Body of pancreas (tissue), 4 donors: ENCODE data around the gene SLC26A3. TPM values are rescaled to one million over a fixed set of nuclear protein-coding genes. Genes with fewer than 3 reads are reported as not detected.

Experiments used
- ATAC-seq: fragments of 150-250 bp; one replicate; pipeline ENCODE4 v1.9.1; 2016
- DNase-seq, 4 donors: peaks; one replicate each; pipeline ENCODE4 v3.0.0-alpha.2; 2019
- H3K27ac ChIP-seq, 4 donors: fragments of 200-600 bp; sonication (generic); 1 replicate in 3 of 4; 2 replicates in 1 of 4; pipeline versions ENCODE4 v1.5.1 to v1.6.1; 2016 to 2019; ENCODE audit warnings: mild to moderate bottlenecking in 1 of 4, mixed read lengths in 1 of 4, moderate library complexity in 1 of 4
- H3K27me3 ChIP-seq, 2 donors: fragments of 200-600 bp; sonication (generic); one replicate each; pipeline ENCODE4 v1.6.0; 2016; ENCODE audit warnings: mild to moderate bottlenecking in 1 of 2
- H3K36me3 ChIP-seq, 2 donors: fragments of 200-600 bp; sonication (generic); replicated peaks in 1 of 2; 2 replicates each; pipeline ENCODE4 v1.5.1; 2016; ENCODE audit warnings: low read depth in 2 of 2; ENCODE audit not compliant: insufficient read depth in 1 of 2
- H3K4me1 ChIP-seq: fragments of 200-600 bp; sonication (generic); one replicate; pipeline ENCODE4 v1.6.0; 2016
- H3K4me3 ChIP-seq, 2 donors: fragments of 200-600 bp; sonication (generic); 1 replicate in 1 of 2; 2 replicates in 1 of 2; pipeline ENCODE4 v1.5.1; 2016 to 2019
- H3K9me3 ChIP-seq, 3 donors: fragments of 200-600 bp; sonication (generic); 1 replicate in 2 of 3; 2 replicates in 1 of 3; pipeline ENCODE4 v1.5.1; 2016
- CTCF ChIP-seq, 7 experiments: fragments of 450-650 bp in 4 of 7; fragments of 200-600 bp in 3 of 7; sonication (generic) in 3 of 7; IDR thresholded peaks; one replicate each; pipeline ENCODE4 v1.5.1; 2016 to 2019; ENCODE audit warnings: antibody characterized with exemption in 7 of 7
- POLR2A ChIP-seq, 3 donors: fragments of 450-650 bp; IDR thresholded peaks; one replicate each; pipeline ENCODE4 v1.6.1; 2016; ENCODE audit warnings: antibody characterized with exemption in 3 of 3, mild to moderate bottlenecking in 2 of 3
- WGBS, 2 donors: methylation state at CpG; one replicate each; pipeline ENCODE4 v1.1.5; 2017; 5-methylcytosine and 5-hydroxymethylcytosine counted together
- intact Hi-C: fragments of 100-400 bp; cut with DNase I; formaldehyde crosslinking; loops from one replicate; pipeline ENCODE4 v1.15.1; 2023
- total RNA-seq, 2 donors: library from RNA; depleted of rRNA; stranded (reverse); fragments of >200 nt; gene quantifications; one replicate each; pipeline ENCODE4 v1.1.0, GENCODE V29; 2016

The SLC26A3 gene
- total RNA-seq, 2 donors from 2014 or later: not detected

GRCh38 chr7:107718456-107719193, 84.4 kb downstream of the SLC26A3 start:
- H3K36me3 ChIP-seq: no peaks in the 10 kb centered on the region
- H3K4me1 ChIP-seq: no peaks in the 10 kb centered on the region
- ATAC-seq: no peak
- H3K27ac ChIP-seq: no peak overlapping the region
- H3K9me3 ChIP-seq: no peaks in the 10 kb centered on the region
- H3K4me3 ChIP-seq: no peak overlapping the region
- intact Hi-C loops: no loop called here
- H3K27me3 ChIP-seq: no peaks in the 10 kb centered on the region
- no peak for TF ChIP-seq POLR2A (IDR thresholded peaks at IDR 0.05)
- TF ChIP-seq CTCF (IDR thresholded peaks at IDR 0.05): no peak
- WGBS, 2 donors: 76 to 79% methylated on average over 4 of the region's 4 CpGs
- DNase-seq: no peak

GRCh38 chr7:107715531-107715930, 87.5 kb downstream of the SLC26A3 start:
- H3K27me3 ChIP-seq: no peaks in the 10 kb centered on the region
- no peak overlapping the region for H3K27ac ChIP-seq
- H3K36me3 ChIP-seq: no peaks in the 10 kb centered on the region
- H3K9me3 ChIP-seq: no peaks in the 10 kb centered on the region
- ATAC-seq (no peak), DNase-seq (no peak)
- intact Hi-C loops: no loop called here
- no peaks in the 10 kb centered on the region for H3K4me1 ChIP-seq
- WGBS, 2 donors: 78 to 79% methylated on average over 6 of the region's 6 CpGs
- H3K4me3 ChIP-seq: no peak overlapping the region
- TF ChIP-seq CTCF (IDR thresholded peaks at IDR 0.05): no peak
- TF ChIP-seq POLR2A (IDR thresholded peaks at IDR 0.05): no peak

Other genes with a start within 250 kb of the SLC26A3 start
- 100 to 1,000 TPM in 1 of 2 donors, 10 to 100 TPM in 1; 50.1 to 102 TPM for gene COG5, start 239.3 kb downstream of the SLC26A3 start, total RNA-seq
- 1 to 10 TPM; 6.9 to 7.5 TPM for gene DUS4L, start 239.3 kb downstream of the SLC26A3 start, total RNA-seq
- gene BCAP29, start 223.0 kb downstream of the SLC26A3 start, total RNA-seq: 10 to 100 TPM; 20.8 to 37.9 TPM
- under 1 TPM; 0.26 to 0.33 TPM for gene SLC26A4, start 142.4 kb downstream of the SLC26A3 start, total RNA-seq
- gene CBLL1, start 59.1 kb downstream of the SLC26A3 start, total RNA-seq: 10 to 100 TPM; 15.0 to 16.2 TPM
- gene DLD, start 88.0 kb upstream of the SLC26A3 start, total RNA-seq: 100 to 1,000 TPM in 1 of 2 donors, 10 to 100 TPM in 1; 53.7 to 123 TPM
- 100 to 1,000 TPM in 1 of 2 donors, 10 to 100 TPM in 1; 91.6 to 130 TPM for gene LAMB1, start 199.9 kb upstream of the SLC26A3 start, total RNA-seq